ENCODE data around the gene COQ3.

The COQ3 gene

DNA sequence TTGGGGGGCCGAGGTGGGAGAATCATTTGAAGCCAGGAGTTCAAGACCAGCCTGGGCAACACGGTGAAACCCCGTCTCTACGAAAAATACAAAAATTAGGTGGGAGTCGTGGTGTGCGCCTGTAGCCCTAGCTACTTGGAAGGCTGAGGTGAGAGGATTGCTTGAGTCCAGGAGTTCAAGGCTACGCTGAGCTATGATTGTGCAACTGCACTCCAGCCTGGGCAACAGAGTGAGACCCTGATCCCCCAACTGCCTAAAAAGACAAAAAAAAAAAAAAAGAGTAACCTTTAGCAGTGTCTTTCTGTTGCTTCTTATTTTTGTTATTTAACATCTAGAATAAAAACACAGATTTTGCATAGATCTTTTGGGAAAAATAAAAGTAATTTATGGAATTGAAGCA is 13.1 kb upstream of the COQ3 start:
- Histone ChIP-seq H3K9ac (ENCODE audit: low read length) (no peak overlapping the region), H3K4me3 (ENCODE audit: insufficient read depth, low read length, poor library complexity, severe bottlenecking) (no peak overlapping the region), H2AFZ (ENCODE audit: low read depth, low read length, severe bottlenecking) (no peak overlapping the region), H4K20me1 (ENCODE audit: low read depth, low read length) (peaks cover 13% of the 10 kb centered on the region), H3K4me2 (ENCODE audit: low read depth, low read length, poor library complexity, severe bottlenecking) (no peak overlapping the region), H3K27ac (ENCODE audit: low read depth, low read length) (no peak overlapping the region), H3K36me3 (ENCODE audit: low read length) (peaks cover 82% of the 10 kb centered on the region), H3K27me3 (ENCODE audit: low read length) (no peaks in the 10 kb centered on the region), H3K79me2 (ENCODE audit: insufficient read depth, low read length) (peaks cover 24% of the 10 kb centered on the region), H3K9me2 (replicated peaks; ENCODE audit: insufficient read depth, low read length) (no peaks in the 10 kb centered on the region), H3F3A (ENCODE audit: insufficient read depth) (peaks cover 11% of the 10 kb centered on the region; the same call in 1 of the 2 replicates), H3K9me3 (ENCODE audit: insufficient read depth, low read length) (no peaks in the 10 kb centered on the region)
- TF ChIP-seq, protein P1, sequence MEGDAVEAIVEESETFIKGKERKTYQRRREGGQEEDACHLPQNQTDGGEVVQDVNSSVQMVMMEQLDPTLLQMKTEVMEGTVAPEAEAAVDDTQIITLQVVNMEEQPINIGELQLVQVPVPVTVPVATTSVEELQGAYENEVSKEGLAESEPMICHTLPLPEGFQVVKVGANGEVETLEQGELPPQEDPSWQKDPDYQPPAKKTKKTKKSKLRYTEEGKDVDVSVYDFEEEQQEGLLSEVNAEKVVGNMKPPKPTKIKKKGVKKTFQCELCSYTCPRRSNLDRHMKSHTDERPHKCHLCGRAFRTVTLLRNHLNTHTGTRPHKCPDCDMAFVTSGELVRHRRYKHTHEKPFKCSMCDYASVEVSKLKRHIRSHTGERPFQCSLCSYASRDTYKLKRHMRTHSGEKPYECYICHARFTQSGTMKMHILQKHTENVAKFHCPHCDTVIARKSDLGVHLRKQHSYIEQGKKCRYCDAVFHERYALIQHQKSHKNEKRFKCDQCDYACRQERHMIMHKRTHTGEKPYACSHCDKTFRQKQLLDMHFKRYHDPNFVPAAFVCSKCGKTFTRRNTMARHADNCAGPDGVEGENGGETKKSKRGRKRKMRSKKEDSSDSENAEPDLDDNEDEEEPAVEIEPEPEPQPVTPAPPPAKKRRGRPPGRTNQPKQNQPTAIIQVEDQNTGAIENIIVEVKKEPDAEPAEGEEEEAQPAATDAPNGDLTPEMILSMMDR (IDR thresholded peaks at IDR 0.05; ENCODE audit: insufficient read depth, low read length, poor library complexity, severe bottlenecking) = no peak
- no peak for TF ChIP-seq EZH2phosphoT487 (conservative IDR thresholded peaks at IDR 0.05; ENCODE audit: low read length)

DNA sequence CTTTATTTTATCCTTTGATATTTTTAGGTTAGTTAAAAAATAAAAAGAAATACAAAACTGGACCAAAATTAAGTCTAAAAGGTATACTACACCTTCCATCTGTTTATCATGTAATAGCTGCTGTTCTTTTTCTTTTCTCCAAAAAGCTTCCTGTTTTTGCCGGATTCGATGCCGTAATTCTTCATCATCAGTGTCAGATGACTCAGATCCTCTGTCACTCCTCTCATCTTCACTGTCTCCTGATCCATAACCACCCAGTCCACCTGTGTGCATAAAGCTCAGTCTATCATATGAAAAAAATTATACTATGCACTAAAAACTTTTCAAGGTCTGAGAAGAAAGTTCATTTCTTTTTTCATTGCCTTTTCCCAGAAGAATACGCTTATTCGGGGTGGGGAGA is 8.5 kb upstream of the COQ3 start:
- Histone ChIP-seq H3K4me3 (ENCODE audit: insufficient read depth, low read length, poor library complexity, severe bottlenecking) (no peak overlapping the region), H3K9me2 (replicated peaks; ENCODE audit: insufficient read depth, low read length) (no peaks in the 10 kb centered on the region), H3K9ac (ENCODE audit: low read length) (no peak overlapping the region), H3K9me3 (ENCODE audit: insufficient read depth, low read length) (no peaks in the 10 kb centered on the region), H2AFZ (ENCODE audit: low read depth, low read length, severe bottlenecking) (no peak overlapping the region), H3K79me2 (ENCODE audit: insufficient read depth, low read length) (no peaks in the 10 kb centered on the region), H3K36me3 (ENCODE audit: low read length) (peaks cover 87% of the 10 kb centered on the region), H4K20me1 (ENCODE audit: low read depth, low read length) (no peaks in the 10 kb centered on the region; the same call in 1 of the 2 replicates), H3K27me3 (ENCODE audit: low read length) (no peaks in the 10 kb centered on the region), H3K4me2 (ENCODE audit: low read depth, low read length, poor library complexity, severe bottlenecking) (no peak overlapping the region), H3F3A (ENCODE audit: insufficient read depth) (peaks cover 38% of the 10 kb centered on the region), H3K27ac (ENCODE audit: low read depth, low read length) (no peak overlapping the region)
- TF ChIP-seq, protein P1 (IDR thresholded peaks at IDR 0.05; ENCODE audit: insufficient read depth, low read length, poor library complexity, severe bottlenecking) = no peak
- TF ChIP-seq EZH2phosphoT487 (conservative IDR thresholded peaks at IDR 0.05; ENCODE audit: low read length) = no peak

DNA sequence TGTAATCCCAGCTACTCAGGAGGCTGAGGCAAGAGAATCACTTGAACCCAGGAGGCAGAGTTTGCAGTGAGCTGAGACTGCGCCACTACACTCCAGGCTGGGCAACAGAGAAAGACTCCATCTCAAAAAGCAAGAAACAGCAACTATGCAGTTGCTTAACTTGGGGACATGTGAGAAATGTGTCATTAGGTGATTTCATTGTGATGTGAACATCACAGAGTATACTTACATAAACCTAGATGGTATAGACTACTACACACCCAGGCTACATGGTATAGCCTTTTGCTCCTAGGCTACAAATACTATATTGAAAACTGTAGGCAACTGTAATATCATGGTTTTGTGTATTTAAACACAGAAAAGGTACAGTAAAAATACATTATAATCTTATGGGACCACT is 3.3 kb upstream of the COQ3 start:
- Histone ChIP-seq H3K27ac (ENCODE audit: low read depth, low read length) (no peak overlapping the region), H2AFZ (ENCODE audit: low read depth, low read length, severe bottlenecking) (no peak overlapping the region), H3K9ac (ENCODE audit: low read length) (no peak overlapping the region), H4K20me1 (ENCODE audit: low read depth, low read length) (no peaks in the 10 kb centered on the region), H3F3A (ENCODE audit: insufficient read depth) (peaks cover 55% of the 10 kb centered on the region), H3K27me3 (ENCODE audit: low read length) (no peaks in the 10 kb centered on the region), H3K4me3 (ENCODE audit: insufficient read depth, low read length, poor library complexity, severe bottlenecking) (no peak overlapping the region), H3K36me3 (ENCODE audit: low read length) (peaks cover 46% of the 10 kb centered on the region), H3K4me2 (ENCODE audit: low read depth, low read length, poor library complexity, severe bottlenecking) (no peak overlapping the region), H3K9me3 (ENCODE audit: insufficient read depth, low read length) (no peaks in the 10 kb centered on the region), H3K9me2 (replicated peaks; ENCODE audit: insufficient read depth, low read length) (no peaks in the 10 kb centered on the region), H3K79me2 (ENCODE audit: insufficient read depth, low read length) (peaks cover 13% of the 10 kb centered on the region)
- no peak for TF ChIP-seq EZH2phosphoT487 (conservative IDR thresholded peaks at IDR 0.05; ENCODE audit: low read length)
- TF ChIP-seq, protein P1 (IDR thresholded peaks at IDR 0.05; ENCODE audit: insufficient read depth, low read length, poor library complexity, severe bottlenecking) = no peak

Measured in SU-DHL-6 (cell line).